A673 (cell line): ENCODE results near the gene SATB1. TPM values are rescaled to one million over a fixed set of nuclear protein-coding genes. Genes with fewer than 3 reads are reported as not detected.
A peak's percentile ranks its signal among the peaks of the same experiment; 100 is the strongest.

Experiments used
- BruUV-seq: library from RNA; stranded (reverse); fragments of 400-500 nt; replicated peaks from 2 replicates; lab custom pipeline; 2021; lab: Mats Ljungman, UMichigan
- CTCF ChIA-PET: fragments of 300-600 bp; sonication (Branson Sonifier 250); formaldehyde crosslinking; loops from one replicate; lab custom pipeline; 2022; ENCODE audit warnings: antibody characterized with exemption; lab: Charles Lee
- POLR2A ChIA-PET: fragments of 300-600 bp; sonication (Branson Sonifier 250); formaldehyde crosslinking; loops from one replicate; lab custom pipeline; 2022; ENCODE audit warnings: antibody characterized with exemption; ENCODE audit not compliant: low non-redundant PET; lab: Charles Lee
- DNase-seq: peaks from one replicate; pipeline ENCODE4 v3.0.0-alpha.2; 2015; ENCODE audit warnings: low spot score
- H3K27ac ChIP-seq: fragments of 200-600 bp; sonication (generic); 2 replicates; pipeline ENCODE4 v1.5.1; 2016; ENCODE audit warnings: mixed run types, low read depth, mild to moderate bottlenecking, mixed read lengths, antibody characterized with exemption, low read length; ENCODE audit not compliant: poor library complexity, severe bottlenecking
- H3K27me3 ChIP-seq: fragments of 200-600 bp; sonication (generic); replicated peaks from 2 replicates; pipeline ENCODE4 v1.6.1; 2017; ENCODE audit warnings: mixed run types, low read depth, mild to moderate bottlenecking, mixed read lengths, antibody characterized with exemption, low read length; ENCODE audit not compliant: insufficient read depth, poor library complexity
- H3K36me3 ChIP-seq: fragments of 200-600 bp; sonication (generic); 2 replicates; pipeline ENCODE4 v1.6.1; 2016; ENCODE audit warnings: mixed run types, mild to moderate bottlenecking, mixed read lengths, antibody characterized with exemption, low read length; ENCODE audit not compliant: insufficient read depth, poor library complexity, severe bottlenecking
- H3K4me1 ChIP-seq: fragments of 200-600 bp; sonication (generic); 2 replicates; pipeline ENCODE4 v1.6.1; 2017; ENCODE audit warnings: mixed run types, mild to moderate bottlenecking, mixed read lengths, antibody characterized with exemption, low read length; ENCODE audit not compliant: insufficient read depth, poor library complexity, severe bottlenecking
- H3K4me3 ChIP-seq: fragments of 200-600 bp; sonication (generic); 2 replicates; pipeline ENCODE4 v1.5.1; 2016; ENCODE audit warnings: low read depth, mixed run types, mild to moderate bottlenecking, mixed read lengths, low read length; ENCODE audit not compliant: poor library complexity, severe bottlenecking
- H3K9me3 ChIP-seq: fragments of 200-600 bp; sonication (generic); 2 replicates; pipeline ENCODE4 v1.6.1; 2016; ENCODE audit warnings: mixed run types, low read depth, mild to moderate bottlenecking, mixed read lengths, antibody characterized with exemption, low read length; ENCODE audit not compliant: poor library complexity, severe bottlenecking
- EZH2 ChIP-seq: fragments of 200-600 bp; sonication (generic); IDR thresholded peaks from 2 replicates; pipeline ENCODE4 v1.6.1; 2017; ENCODE audit warnings: borderline replicate concordance, low read depth, mild to moderate bottlenecking, mixed read lengths, antibody characterized with exemption, low read length; ENCODE audit not compliant: poor library complexity, severe bottlenecking
- intact Hi-C: fragments of 100-400 bp; cut with micrococcal nuclease; formaldehyde crosslinking; loops from one replicate; pipeline ENCODE4 v1.10.0; 2022; ENCODE audit not compliant: unreplicated experiment
- total RNA-seq: library from RNA; stranded (reverse); gene quantifications from 2 replicates; pipeline ENCODE4 v1.2.3, GENCODE V29; 2021
- TF ChIP-seq, protein P1 (sequence below): fragments of 300-800, 200-600 bp; sonication (generic); conservative IDR thresholded peaks from 2 replicates; pipeline ENCODE4 v1.5.1; 2017; ENCODE audit warnings: low read depth, mild to moderate bottlenecking, antibody characterized with exemption, low read length, moderate library complexity, mixed read lengths

SATB1 gene
- total RNA-seq, 1 experiment from 2014 or later = 5.9 TPM

- H3K27ac ChIP-seq = no peak overlapping the region
- intact Hi-C loops = no loop called here
- DNase-seq = peak; percentile 1
- CTCF ChIA-PET = no interaction called here
- TF ChIP-seq, protein P1, sequence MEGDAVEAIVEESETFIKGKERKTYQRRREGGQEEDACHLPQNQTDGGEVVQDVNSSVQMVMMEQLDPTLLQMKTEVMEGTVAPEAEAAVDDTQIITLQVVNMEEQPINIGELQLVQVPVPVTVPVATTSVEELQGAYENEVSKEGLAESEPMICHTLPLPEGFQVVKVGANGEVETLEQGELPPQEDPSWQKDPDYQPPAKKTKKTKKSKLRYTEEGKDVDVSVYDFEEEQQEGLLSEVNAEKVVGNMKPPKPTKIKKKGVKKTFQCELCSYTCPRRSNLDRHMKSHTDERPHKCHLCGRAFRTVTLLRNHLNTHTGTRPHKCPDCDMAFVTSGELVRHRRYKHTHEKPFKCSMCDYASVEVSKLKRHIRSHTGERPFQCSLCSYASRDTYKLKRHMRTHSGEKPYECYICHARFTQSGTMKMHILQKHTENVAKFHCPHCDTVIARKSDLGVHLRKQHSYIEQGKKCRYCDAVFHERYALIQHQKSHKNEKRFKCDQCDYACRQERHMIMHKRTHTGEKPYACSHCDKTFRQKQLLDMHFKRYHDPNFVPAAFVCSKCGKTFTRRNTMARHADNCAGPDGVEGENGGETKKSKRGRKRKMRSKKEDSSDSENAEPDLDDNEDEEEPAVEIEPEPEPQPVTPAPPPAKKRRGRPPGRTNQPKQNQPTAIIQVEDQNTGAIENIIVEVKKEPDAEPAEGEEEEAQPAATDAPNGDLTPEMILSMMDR = no peak
- no peak for TF ChIP-seq EZH2
- no peaks in the 10 kb centered on the region for H3K27me3 ChIP-seq
- H3K4me3 ChIP-seq = no peak overlapping the region
- H3K4me1 ChIP-seq = no peaks in the 10 kb centered on the region
- no peaks in the 10 kb centered on the region for H3K36me3 ChIP-seq
- POLR2A ChIA-PET = no interaction called here
- no TSS peak for BruUV-seq
- H3K9me3 ChIP-seq = no peaks in the 10 kb centered on the region
These were observed 55.5 kb downstream of the SATB1 start for GRCh38 chr3:18369551-18370185.

DNA sequence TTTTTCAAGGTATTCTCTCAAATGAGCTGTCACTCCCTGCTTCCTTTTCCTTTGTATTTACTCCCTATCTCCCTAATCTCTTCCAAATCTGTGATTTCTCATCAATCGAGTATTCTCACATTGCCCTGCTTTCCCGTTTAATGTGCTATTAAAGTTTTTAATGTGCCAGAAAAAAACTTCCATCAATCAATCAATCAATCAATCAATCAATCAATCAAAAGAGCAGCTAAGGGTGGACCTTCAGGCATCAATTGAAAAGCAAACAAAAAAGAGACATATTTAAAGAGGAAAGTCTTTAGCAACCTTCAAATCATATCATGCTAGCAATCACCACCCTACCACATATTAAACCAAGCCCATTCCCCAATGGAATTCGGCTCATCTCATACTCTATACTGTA, 58.9 kb downstream of the SATB1 start:
- BruUV-seq = no TSS peak
- no peak overlapping the region for H3K27ac ChIP-seq
- ChIA-PET CTCF (no interaction called here), POLR2A (no interaction called here)
- no peaks in the 10 kb centered on the region for H3K27me3 ChIP-seq
- no peaks in the 10 kb centered on the region for H3K9me3 ChIP-seq
- H3K36me3 ChIP-seq = no peaks in the 10 kb centered on the region
- intact Hi-C loops = no loop called here
- TF ChIP-seq, protein P1 = no peak
- TF ChIP-seq EZH2 = no peak
- no peak for DNase-seq
- no peak overlapping the region for H3K4me3 ChIP-seq
- no peaks in the 10 kb centered on the region for H3K4me1 ChIP-seq

- Histone ChIP-seq H3K27me3 (no peaks in the 10 kb centered on the region), H3K4me3 (no peak overlapping the region), H3K4me1 (no peaks in the 10 kb centered on the region), H3K27ac (no peak overlapping the region), H3K36me3 (no peaks in the 10 kb centered on the region), H3K9me3 (no peaks in the 10 kb centered on the region)
- no TSS peak for BruUV-seq
- ChIA-PET POLR2A (no interaction called here), CTCF (no interaction called here)
- no peak for TF ChIP-seq EZH2
- TF ChIP-seq, protein P1 = no peak
- intact Hi-C loops = no loop called here
- DNase-seq = no peak
These were observed 61.8 kb downstream of the SATB1 start for GRCh38 chr3:18363338-18363737.
